A673 (cell line): ENCODE measurements around the gene ZNF540.

Experiments used
- EZH2 ChIP-seq: fragments of 200-600 bp; sonication (generic); IDR thresholded peaks from 2 replicates; pipeline ENCODE4 v1.6.1; 2017; ENCODE audit warnings: borderline replicate concordance, low read depth, mild to moderate bottlenecking, mixed read lengths, antibody characterized with exemption, low read length; ENCODE audit not compliant: poor library complexity, severe bottlenecking
- TF ChIP-seq, protein P1 (sequence below): fragments of 300-800, 200-600 bp; sonication (generic); conservative IDR thresholded peaks from 2 replicates; pipeline ENCODE4 v1.5.1; 2017; ENCODE audit warnings: low read depth, mild to moderate bottlenecking, antibody characterized with exemption, low read length, moderate library complexity, mixed read lengths

DNA sequence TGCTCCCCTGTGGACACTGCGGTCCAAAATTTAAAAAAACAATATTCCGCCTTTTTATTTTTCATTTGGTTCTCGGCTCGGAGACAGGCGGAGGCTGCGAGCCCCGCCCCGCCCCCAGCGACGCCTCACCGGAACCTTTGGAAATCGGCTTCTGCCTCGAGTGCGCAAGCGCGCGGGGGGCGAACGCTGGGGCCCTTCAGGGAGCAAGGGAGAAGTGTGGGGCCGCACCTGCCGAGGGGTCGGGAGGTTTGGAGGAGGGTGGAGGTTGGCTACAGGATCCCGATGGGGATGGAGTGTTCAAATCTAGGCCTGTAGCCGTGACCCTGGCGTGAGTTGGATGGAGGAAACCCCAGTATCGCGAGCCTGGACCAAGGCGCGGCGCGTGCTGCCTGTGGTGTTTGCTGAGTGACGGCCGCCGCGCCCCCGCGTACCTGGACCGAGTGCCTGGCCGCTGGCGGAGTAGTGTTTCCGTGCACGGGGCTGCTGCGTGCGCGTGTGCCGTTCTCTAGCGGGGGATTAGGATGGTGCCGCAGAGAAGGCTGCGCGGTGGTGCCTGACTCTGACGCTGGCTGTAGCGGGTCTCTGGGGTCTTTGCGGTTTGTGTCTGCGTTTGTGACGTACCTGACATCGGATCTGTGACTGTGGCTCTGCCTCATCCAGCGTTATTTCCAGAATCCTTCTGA is 61.2 kb downstream of the ZNF540 start:
- TF ChIP-seq, protein P1, sequence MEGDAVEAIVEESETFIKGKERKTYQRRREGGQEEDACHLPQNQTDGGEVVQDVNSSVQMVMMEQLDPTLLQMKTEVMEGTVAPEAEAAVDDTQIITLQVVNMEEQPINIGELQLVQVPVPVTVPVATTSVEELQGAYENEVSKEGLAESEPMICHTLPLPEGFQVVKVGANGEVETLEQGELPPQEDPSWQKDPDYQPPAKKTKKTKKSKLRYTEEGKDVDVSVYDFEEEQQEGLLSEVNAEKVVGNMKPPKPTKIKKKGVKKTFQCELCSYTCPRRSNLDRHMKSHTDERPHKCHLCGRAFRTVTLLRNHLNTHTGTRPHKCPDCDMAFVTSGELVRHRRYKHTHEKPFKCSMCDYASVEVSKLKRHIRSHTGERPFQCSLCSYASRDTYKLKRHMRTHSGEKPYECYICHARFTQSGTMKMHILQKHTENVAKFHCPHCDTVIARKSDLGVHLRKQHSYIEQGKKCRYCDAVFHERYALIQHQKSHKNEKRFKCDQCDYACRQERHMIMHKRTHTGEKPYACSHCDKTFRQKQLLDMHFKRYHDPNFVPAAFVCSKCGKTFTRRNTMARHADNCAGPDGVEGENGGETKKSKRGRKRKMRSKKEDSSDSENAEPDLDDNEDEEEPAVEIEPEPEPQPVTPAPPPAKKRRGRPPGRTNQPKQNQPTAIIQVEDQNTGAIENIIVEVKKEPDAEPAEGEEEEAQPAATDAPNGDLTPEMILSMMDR = no peak
- no peak for TF ChIP-seq EZH2
